Activated CD4-positive, alpha-beta T cell treated with anti-CD3 and anti-CD28 coated beads for 36 hours (primary cell): ENCODE results near the gene PLXDC2. TPM values are rescaled to one million over a fixed set of nuclear protein-coding genes. Genes with fewer than 3 reads are reported as not detected.

Experiments
- ATAC-seq: fragments of 200-7000 bp; cut with Tn5 transposase; one replicate; pipeline ENCODE4 v1.10.0; 2021; ENCODE audit warnings: mild to moderate bottlenecking, moderate library complexity
- CTCF ChIA-PET: fragments of 350-600 bp; sonication (Branson Sonifier 250); formaldehyde crosslinking; loops from one replicate; lab custom pipeline; 2021; ENCODE audit warnings: antibody characterized with exemption; lab: Charles Lee
- POLR2A ChIA-PET: fragments of 350-600 bp; sonication (Branson Sonifier 250); formaldehyde crosslinking; loops from one replicate; lab custom pipeline; 2021; ENCODE audit warnings: antibody characterized with exemption, inconsistent platforms; lab: Charles Lee
- DNase-seq: peaks from one replicate; pipeline ENCODE4 v3.0.0-alpha.2; 2020
- H3K27ac Mint-ChIP-seq: one replicate; pipeline ENCODE4 v1.8.0; 2021; ENCODE audit warnings: mixed read lengths
- H3K27me3 Mint-ChIP-seq: one replicate; pipeline ENCODE4 v1.8.0; 2021; ENCODE audit warnings: mixed read lengths
- H3K36me3 Mint-ChIP-seq: one replicate; pipeline ENCODE4 v1.8.0; 2021; ENCODE audit warnings: low read depth, mixed read lengths
- H3K4me1 Mint-ChIP-seq: one replicate; pipeline ENCODE4 v1.8.0; 2021; ENCODE audit warnings: mixed read lengths
- H3K4me3 Mint-ChIP-seq: one replicate; pipeline ENCODE4 v1.8.0; 2021; ENCODE audit warnings: mild to moderate bottlenecking, moderate library complexity, mixed read lengths
- H3K9me3 Mint-ChIP-seq: one replicate; pipeline ENCODE4 v1.8.0; 2021; ENCODE audit warnings: low read depth, mixed read lengths
- intact Hi-C, 2 experiments: fragments of 100-400 bp; cut with DNase I in 1 of 2; cut with micrococcal nuclease in 1 of 2; formaldehyde crosslinking; loops; one replicate each; pipeline versions ENCODE4 v1.14.2 to v1.15.1; 2022 to 2024; cut with DNase I, micrococcal nuclease
- total RNA-seq, 2 experiments: library from RNA; stranded (reverse); gene quantifications; one replicate each; pipeline ENCODE4 v1.2.3, GENCODE V29; 2021

Gene PLXDC2
- total RNA-seq, 2 experiments from 2014 or later: not detected

DNA sequence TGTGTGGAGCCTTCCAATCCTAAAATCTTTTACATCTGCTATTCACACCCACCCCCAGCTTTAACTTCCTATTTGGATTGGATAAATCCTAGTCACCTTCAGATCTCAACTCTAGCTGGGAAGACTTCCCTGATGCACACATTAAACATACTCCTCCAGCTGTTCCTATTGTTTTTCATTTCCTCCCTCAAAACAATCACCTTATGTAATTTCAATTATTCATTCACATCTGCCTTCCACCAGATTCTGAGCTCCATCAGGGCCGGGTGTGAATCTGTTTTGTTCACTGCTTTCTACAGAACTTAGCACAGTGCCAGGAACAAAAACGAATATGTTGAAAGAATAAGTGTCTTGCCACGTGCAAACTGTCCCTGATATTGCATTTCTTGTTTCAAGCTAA lies 497.4 kb downstream of the PLXDC2 start:
- Mint-ChIP-seq H3K27me3 (no peaks in the 10 kb centered on the region), H3K36me3 (no peaks in the 10 kb centered on the region), H3K9me3 (peaks cover 22% of the 10 kb centered on the region), H3K27ac (no peak overlapping the region), H3K4me3 (no peak overlapping the region), H3K4me1 (no peaks in the 10 kb centered on the region)
- ChIA-PET CTCF (interaction anchor here (1.2 kb wide), 1 partner anchor 34 kb away, joined by 3 read pairs; no protein-coding TSS in a partner anchor), POLR2A (no interaction called here)
- no peak for DNase-seq
- ATAC-seq: no peak
- intact Hi-C loops: no loop called here

DNA sequence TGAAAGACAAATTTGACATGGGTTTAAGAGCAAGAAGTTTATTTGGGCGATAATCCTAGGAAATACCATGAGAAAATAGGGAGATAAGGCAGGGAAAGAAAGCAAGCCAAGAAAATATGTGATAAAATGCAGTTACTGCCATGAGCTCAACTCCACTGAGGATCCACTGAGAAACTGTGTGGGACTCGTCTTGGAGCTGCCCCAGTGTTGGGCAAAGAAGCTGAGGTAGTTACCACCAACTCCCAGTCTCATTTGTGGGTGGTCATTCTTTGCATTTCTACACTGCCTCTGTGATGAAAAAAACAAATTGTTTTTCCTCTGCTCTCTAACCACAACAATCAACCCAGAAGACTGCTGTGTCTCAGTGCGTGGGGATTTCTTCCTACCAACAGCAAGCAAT lies 498.2 kb downstream of the PLXDC2 start:
- ATAC-seq: no peak
- POLR2A ChIA-PET: no interaction called here
- no peak for DNase-seq
- no peaks in the 10 kb centered on the region for H3K4me1 Mint-ChIP-seq
- no peaks in the 10 kb centered on the region for H3K36me3 Mint-ChIP-seq
- CTCF ChIA-PET: interaction anchor here (0.8 to 1.2 kb wide), 2 partner anchors 8 to 35 kb away, joined by 3 read pairs; no protein-coding TSS in a partner anchor
- no peak overlapping the region for H3K27ac Mint-ChIP-seq
- no peaks in the 10 kb centered on the region for H3K27me3 Mint-ChIP-seq
- peaks cover 22% of the 10 kb centered on the region for H3K9me3 Mint-ChIP-seq
- H3K4me3 Mint-ChIP-seq: no peak overlapping the region
- intact Hi-C loops: no loop called here

DNA sequence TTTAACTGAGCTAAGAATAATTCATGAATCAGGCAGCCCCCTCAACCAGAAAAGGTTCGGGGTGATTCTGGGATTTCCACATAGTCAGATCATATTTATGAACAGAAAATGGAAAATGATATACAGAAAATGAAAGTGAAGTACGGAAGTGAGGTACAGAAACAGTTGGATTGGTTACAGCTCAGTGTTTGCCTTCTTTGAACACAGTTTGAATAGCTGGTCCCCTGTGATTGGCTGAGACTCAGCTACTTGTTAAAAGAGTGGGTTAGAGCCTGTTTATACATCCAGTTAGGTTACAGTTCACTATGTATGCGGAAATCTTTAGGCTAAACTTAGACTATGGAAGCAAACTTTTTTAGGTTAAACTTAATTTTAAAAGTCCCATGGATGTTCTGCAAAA lies 511.7 kb downstream of the PLXDC2 start:
- Mint-ChIP-seq H3K4me1 (no peaks in the 10 kb centered on the region), H3K27ac (no peak overlapping the region), H3K27me3 (no peaks in the 10 kb centered on the region), H3K9me3 (peaks cover 2% of the 10 kb centered on the region), H3K4me3 (no peak overlapping the region), H3K36me3 (no peaks in the 10 kb centered on the region)
- ChIA-PET POLR2A (no interaction called here), CTCF (no interaction called here)
- intact Hi-C loops: no loop called here
- ATAC-seq (no peak), DNase-seq (no peak)

DNA sequence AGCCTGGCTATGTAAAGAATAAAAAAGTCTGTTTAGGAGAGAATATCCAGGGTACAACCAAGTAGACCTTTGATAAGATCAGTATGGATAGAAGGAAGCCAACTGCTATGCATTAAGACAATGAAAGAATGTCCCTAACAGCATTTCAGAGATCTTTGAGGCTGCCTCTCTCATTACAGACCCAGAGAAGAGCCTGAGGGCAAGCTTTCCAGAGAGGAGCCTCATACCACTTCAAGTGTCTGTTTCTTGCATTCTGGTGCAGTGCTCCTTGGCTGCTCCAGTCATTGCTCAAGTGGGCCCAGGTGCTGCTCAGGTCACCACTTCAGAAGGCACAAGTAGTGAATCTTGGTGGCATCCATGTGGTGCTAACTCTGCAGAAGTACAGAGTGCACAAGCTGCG lies 514.0 kb downstream of the PLXDC2 start:
- H3K27me3 Mint-ChIP-seq: no peaks in the 10 kb centered on the region
- ChIA-PET POLR2A (no interaction called here), CTCF (no interaction called here)
- H3K36me3 Mint-ChIP-seq: no peaks in the 10 kb centered on the region
- DNase-seq (no peak), ATAC-seq (no peak)
- intact Hi-C loops: no loop called here
- H3K9me3 Mint-ChIP-seq: peaks cover 9% of the 10 kb centered on the region
- no peak overlapping the region for H3K27ac Mint-ChIP-seq
- no peaks in the 10 kb centered on the region for H3K4me1 Mint-ChIP-seq
- no peak overlapping the region for H3K4me3 Mint-ChIP-seq

DNA sequence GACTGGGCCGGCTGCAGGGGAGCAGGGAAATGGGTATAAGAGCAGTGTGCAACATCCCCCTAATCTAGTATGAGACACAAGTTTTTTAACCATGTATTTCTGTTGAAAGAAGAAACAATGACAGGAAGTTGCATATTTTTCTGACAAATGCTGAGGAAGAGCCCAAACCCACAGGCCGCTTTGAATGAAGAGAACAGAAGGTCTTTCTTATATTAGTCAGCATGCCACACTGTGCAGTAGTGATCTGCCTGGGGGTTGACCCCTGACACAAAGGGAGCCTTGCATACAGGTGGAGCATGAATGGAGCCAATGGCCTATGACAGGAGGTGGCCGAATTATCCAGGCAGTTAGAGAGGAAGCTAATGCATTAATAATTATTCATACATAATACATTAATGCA lies 518.3 kb downstream of the PLXDC2 start:
- CTCF ChIA-PET: no interaction called here
- H3K9me3 Mint-ChIP-seq: peaks cover 15% of the 10 kb centered on the region
- DNase-seq (no peak), ATAC-seq (no peak)
- POLR2A ChIA-PET: no interaction called here
- intact Hi-C loops: no loop called here
- no peaks in the 10 kb centered on the region for H3K27me3 Mint-ChIP-seq
- H3K4me3 Mint-ChIP-seq: no peak overlapping the region
- H3K27ac Mint-ChIP-seq: no peak overlapping the region
- H3K4me1 Mint-ChIP-seq: no peaks in the 10 kb centered on the region
- no peaks in the 10 kb centered on the region for H3K36me3 Mint-ChIP-seq
